Measurements from ENCODE around the gene MGRN1.
"Not testable (repeated sequence)": the region's sequence is repeated elsewhere in the genome, so short reads cannot be mapped to it uniquely, and the experiment has no call there.

DNA sequence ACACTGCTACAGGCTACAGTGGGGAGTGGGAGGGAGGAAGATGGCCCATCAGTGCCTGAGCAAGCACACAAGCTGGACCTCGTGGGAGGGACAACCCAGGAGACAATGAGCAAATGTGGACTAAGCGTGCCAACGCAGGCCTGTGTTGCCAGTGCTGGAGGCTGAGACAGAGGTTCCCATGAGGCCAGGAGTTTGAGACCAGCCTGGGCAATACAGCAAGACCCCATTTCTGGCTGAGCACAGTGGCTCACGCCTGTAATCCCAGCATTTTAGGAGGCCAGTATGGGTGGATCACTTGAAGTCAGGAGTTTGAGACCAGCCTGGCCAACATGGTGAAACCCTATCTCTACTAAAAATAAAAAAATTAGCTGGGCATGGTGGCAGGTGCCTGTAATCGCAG lies 113.7 kb downstream of the MGRN1 start:
- TF ChIP-seq POLR2A (IDR thresholded peaks at IDR 0.05; ENCODE audit: low read depth, low read length); POLR2AphosphoS5 (IDR thresholded peaks at IDR 0.05; ENCODE audit: low read depth, low read length); SPI1 (IDR thresholded peaks at IDR 0.05; ENCODE audit: low read depth, low read length); TAF1 (IDR thresholded peaks at IDR 0.05; ENCODE audit: low read depth, low read length); PAX5 (IDR thresholded peaks at IDR 0.05; ENCODE audit: insufficient read depth, low read length, severe bottlenecking): not testable (repeated sequence)
